ENCODE measurements around the gene FIBCD1. TPM values are rescaled to one million over a fixed set of nuclear protein-coding genes. Genes with fewer than 3 reads are reported as not detected.

FIBCD1 gene
- polyA plus RNA-seq, 1 of the 3 experiments (the other 2 are of a cell fraction): 1.3 TPM

DNA sequence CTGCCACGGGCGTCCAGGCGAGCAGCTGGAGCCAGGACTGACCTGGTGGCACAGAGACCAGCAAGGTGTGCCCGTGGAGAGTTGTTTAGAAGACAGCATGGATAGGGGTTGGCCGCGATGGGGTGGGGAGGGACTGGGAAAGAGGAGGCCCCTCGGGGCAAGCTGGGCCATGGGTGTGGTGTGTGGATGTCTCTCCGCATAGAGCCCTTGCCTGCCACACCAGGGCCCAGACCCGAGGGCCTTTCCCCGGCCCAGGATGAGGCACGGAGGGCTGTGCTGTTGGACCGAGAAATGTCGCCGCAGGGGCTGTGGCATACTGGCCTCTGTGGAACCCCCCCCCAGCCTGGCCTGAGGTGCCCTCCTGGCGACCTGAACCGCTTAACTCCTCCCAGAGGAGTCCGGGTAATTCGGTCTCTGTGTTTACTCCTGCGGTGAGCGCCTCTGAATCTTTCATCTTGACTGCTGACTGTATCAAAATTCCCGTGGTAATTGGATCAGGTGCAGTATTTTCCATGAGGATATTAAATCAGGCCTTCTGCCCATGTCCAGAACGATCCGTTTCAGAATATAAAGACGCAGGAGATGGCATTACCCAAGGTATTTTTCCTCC lies 47.4 kb upstream of the FIBCD1 start:
- CTCF ChIA-PET: interaction anchor here (1.5 to 2.1 kb wide), 2 partner anchors 12 to 120 kb away, joined by 6 to 11 read pairs; no protein-coding TSS in a partner anchor

DNA sequence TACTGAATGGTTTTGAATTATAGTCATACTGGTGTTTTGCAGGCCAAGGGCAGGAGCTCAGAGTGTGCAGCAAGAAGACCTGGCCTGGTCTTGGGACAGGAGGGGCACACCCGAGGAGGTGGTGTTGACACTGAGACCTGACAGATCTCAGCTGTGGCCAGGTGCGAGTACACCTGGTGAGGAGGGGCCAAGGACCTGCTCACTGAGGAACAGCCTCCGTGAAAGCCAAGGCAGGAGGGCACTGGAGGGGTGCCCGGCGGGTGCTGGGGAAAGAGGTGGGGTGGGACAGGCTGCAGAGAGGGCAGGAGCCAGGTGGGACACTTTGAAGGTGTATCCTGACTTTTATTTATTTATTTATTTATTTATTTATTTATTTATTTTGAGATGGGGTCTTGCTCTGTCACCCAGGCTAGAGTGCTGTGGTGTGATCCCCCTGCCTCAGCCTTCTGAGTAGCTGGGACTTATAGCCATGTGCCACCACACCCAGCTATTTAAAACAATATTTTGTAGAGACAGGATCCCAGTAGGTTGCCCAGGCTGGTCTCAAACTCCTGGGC lies 46.6 kb upstream of the FIBCD1 start:
- Histone ChIP-seq H3K9me2 (no peaks in the 10 kb centered on the region), H3K27me3 (ENCODE audit: insufficient read depth) (0 out of 2 replicates have a peak, but pooled peaks cover 7% of the 10 kb centered on the region), H3K4me3 (ENCODE audit: low read depth in 2 of 2, low read length in 1 of 2) (no peak overlapping the region), H3K36me3 (replicated peaks in 1 of 2; ENCODE audit: control insufficient read depth in 1 of 2, insufficient read depth in 2 of 2, low read length in 1 of 2) (no peaks in the 10 kb centered on the region), H3K27ac (ENCODE audit: low read depth in 2 of 2, low read length in 1 of 2) (no peak overlapping the region), H3K4me2 (no peak overlapping the region), H3K79me2 (ENCODE audit: insufficient read depth) (no peaks in the 10 kb centered on the region), H3F3A (replicated peaks; ENCODE audit: insufficient read depth) (no peaks in the 10 kb centered on the region), H3K4me1 (ENCODE audit: control insufficient read depth in 1 of 2, insufficient read depth in 2 of 2, low read depth in 1 of 2, low read length in 1 of 2) (no peaks in the 10 kb centered on the region), H2AFZ (ENCODE audit: low read depth) (no peak overlapping the region), H4K20me1 (ENCODE audit: insufficient read depth) (no peaks in the 10 kb centered on the region), H3K9me3 (no peaks in the 10 kb centered on the region), H3K9ac (no peak overlapping the region)
- CTCF ChIA-PET: interaction anchor here (0.7 to 2.1 kb wide), 2 partner anchors 13 to 61 kb away, joined by 3 to 15 read pairs; no protein-coding TSS in a partner anchor
- no peak for DNase-seq
- POLR2A ChIA-PET: no interaction called here
- 59% methylated on average over 5 of the region's 5 CpGs for WGBS (ENCODE audit: low lambda C conversion rate)
- TF ChIP-seq GABPA (IDR thresholded peaks at IDR 0.05; ENCODE audit: low read depth) (no peak), YY1 (IDR thresholded peaks at IDR 0.05; ENCODE audit: low read depth) (no peak), JUND (IDR thresholded peaks at IDR 0.05) (no peak), TEAD4 (IDR thresholded peaks at IDR 0.05; ENCODE audit: borderline replicate concordance, insufficient read depth) (no peak), SIN3A (IDR thresholded peaks at IDR 0.05; ENCODE audit: borderline replicate concordance, low read depth, low read length) (no peak), RXRA (IDR thresholded peaks at IDR 0.05; ENCODE audit: borderline replicate concordance, low read depth) (no peak)

More for the DNA sequence above, 47.4 kb upstream of the FIBCD1 start:
- Histone ChIP-seq H3K36me3 (replicated peaks in 1 of 2; ENCODE audit: control insufficient read depth in 1 of 2, insufficient read depth in 2 of 2, low read length in 1 of 2) (no peaks in the 10 kb centered on the region), H3K27ac (ENCODE audit: low read depth in 2 of 2, low read length in 1 of 2) (no peak overlapping the region), H3K27me3 (ENCODE audit: insufficient read depth) (0 out of 2 replicates have a peak, but pooled peaks cover 7% of the 10 kb centered on the region), H3F3A (replicated peaks; ENCODE audit: insufficient read depth) (no peaks in the 10 kb centered on the region), H3K4me2 (no peak overlapping the region), H3K9me2 (no peaks in the 10 kb centered on the region), H3K9me3 (no peaks in the 10 kb centered on the region), H3K79me2 (ENCODE audit: insufficient read depth) (no peaks in the 10 kb centered on the region), H2AFZ (ENCODE audit: low read depth) (no peak overlapping the region), H4K20me1 (ENCODE audit: insufficient read depth) (no peaks in the 10 kb centered on the region), H3K4me1 (ENCODE audit: control insufficient read depth in 1 of 2, insufficient read depth in 2 of 2, low read depth in 1 of 2, low read length in 1 of 2) (no peaks in the 10 kb centered on the region), H3K4me3 (ENCODE audit: low read depth in 2 of 2, low read length in 1 of 2) (no peak overlapping the region), H3K9ac (no peak overlapping the region)
- TF ChIP-seq, protein P1, sequence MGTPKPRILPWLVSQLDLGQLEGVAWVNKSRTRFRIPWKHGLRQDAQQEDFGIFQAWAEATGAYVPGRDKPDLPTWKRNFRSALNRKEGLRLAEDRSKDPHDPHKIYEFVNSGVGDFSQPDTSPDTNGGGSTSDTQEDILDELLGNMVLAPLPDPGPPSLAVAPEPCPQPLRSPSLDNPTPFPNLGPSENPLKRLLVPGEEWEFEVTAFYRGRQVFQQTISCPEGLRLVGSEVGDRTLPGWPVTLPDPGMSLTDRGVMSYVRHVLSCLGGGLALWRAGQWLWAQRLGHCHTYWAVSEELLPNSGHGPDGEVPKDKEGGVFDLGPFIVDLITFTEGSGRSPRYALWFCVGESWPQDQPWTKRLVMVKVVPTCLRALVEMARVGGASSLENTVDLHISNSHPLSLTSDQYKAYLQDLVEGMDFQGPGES (IDR thresholded peaks at IDR 0.05; ENCODE audit: low read depth, low read length): no peak
- TF ChIP-seq RCOR1 (IDR thresholded peaks at IDR 0.05; ENCODE audit: low read length) (no peak), NFIC (IDR thresholded peaks at IDR 0.05; ENCODE audit: borderline replicate concordance) (no peak), GATA2 (CRISPR knock-in tag; IDR thresholded peaks at IDR 0.05) (no peak), TEAD4 (IDR thresholded peaks at IDR 0.05; ENCODE audit: borderline replicate concordance, insufficient read depth) (no peak)
- TF ChIP-seq, protein P2, sequence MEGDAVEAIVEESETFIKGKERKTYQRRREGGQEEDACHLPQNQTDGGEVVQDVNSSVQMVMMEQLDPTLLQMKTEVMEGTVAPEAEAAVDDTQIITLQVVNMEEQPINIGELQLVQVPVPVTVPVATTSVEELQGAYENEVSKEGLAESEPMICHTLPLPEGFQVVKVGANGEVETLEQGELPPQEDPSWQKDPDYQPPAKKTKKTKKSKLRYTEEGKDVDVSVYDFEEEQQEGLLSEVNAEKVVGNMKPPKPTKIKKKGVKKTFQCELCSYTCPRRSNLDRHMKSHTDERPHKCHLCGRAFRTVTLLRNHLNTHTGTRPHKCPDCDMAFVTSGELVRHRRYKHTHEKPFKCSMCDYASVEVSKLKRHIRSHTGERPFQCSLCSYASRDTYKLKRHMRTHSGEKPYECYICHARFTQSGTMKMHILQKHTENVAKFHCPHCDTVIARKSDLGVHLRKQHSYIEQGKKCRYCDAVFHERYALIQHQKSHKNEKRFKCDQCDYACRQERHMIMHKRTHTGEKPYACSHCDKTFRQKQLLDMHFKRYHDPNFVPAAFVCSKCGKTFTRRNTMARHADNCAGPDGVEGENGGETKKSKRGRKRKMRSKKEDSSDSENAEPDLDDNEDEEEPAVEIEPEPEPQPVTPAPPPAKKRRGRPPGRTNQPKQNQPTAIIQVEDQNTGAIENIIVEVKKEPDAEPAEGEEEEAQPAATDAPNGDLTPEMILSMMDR (IDR thresholded peaks at IDR 0.05): no peak
- DNase-seq: no peak
- WGBS (ENCODE audit: low lambda C conversion rate): 58% methylated on average over 19 of the region's 24 CpGs
- POLR2A ChIA-PET: no interaction called here
